Spinal cord (tissue), 10 donors: Measurements from ENCODE around the gene EPN3. TPM values are rescaled to one million over a fixed set of nuclear protein-coding genes. Genes with fewer than 3 reads are reported as not detected.

ENCODE experiments used
- DNase-seq, 6 donors: peaks; one replicate each; pipeline versions ENCODE4 v3.0.0 to v3.0.0-alpha.2; 2013 to 2015; ENCODE audit warnings: low spot score in 6 of 6, low read depth in 4 of 6
- H3K27ac ChIP-seq: one replicate; pipeline ENCODE4 v1.5.1; 2013; ENCODE audit warnings: low read depth, low read length, control low read depth
- H3K27me3 ChIP-seq: one replicate; pipeline ENCODE4 v1.6.1; 2013; ENCODE audit warnings: low read length; ENCODE audit not compliant: control insufficient read depth, insufficient read depth
- H3K36me3 ChIP-seq: one replicate; pipeline ENCODE4 v1.6.1; 2013; ENCODE audit warnings: low read length; ENCODE audit not compliant: control insufficient read depth, insufficient read depth
- H3K4me1 ChIP-seq: one replicate; pipeline ENCODE4 v1.6.1; 2013; ENCODE audit warnings: low read length; ENCODE audit not compliant: control insufficient read depth, insufficient read depth
- H3K4me3 ChIP-seq: one replicate; pipeline ENCODE4 v1.5.1; 2013; ENCODE audit warnings: low read depth, low read length, control low read depth
- H3K9me3 ChIP-seq: one replicate; pipeline ENCODE4 v1.6.1; 2013; ENCODE audit warnings: low read length; ENCODE audit not compliant: control insufficient read depth, insufficient read depth
- WGBS: methylation state at CpG from one replicate; pipeline ENCODE4 v1.1.5; 2013; ENCODE audit warnings: missing lambda C conversion rate; ENCODE audit not compliant: insufficient coverage; 5-methylcytosine and 5-hydroxymethylcytosine counted together
- polyA plus RNA-seq, 2 donors: library from polyadenylated mRNA; unstranded; fragments of 120-200 nt; gene quantifications; one replicate each; pipeline ENCODE4 v1.2.1, GENCODE V29; 2013; ENCODE audit not compliant: insufficient read length in 2 of 2
- total RNA-seq, 2 donors: library from RNA; depleted of rRNA in 1 of 2; stranded (reverse); fragments of 120-200 nt in 1 of 2; fragments of >200 nt in 1 of 2; gene quantifications; one replicate each; pipeline versions ENCODE4 v1.2.3 to v1.2.4, GENCODE V29; 2013 to 2014
- donor health status: healthy.

EPN3 gene
- total and polyA plus RNA-seq, 4 donors: 0.39 to 3.7 (median 1.5) TPM

- no peak overlapping the region for H3K4me3 ChIP-seq
- peaks cover 50% of the 10 kb centered on the region for H3K4me1 ChIP-seq
- no peak overlapping the region for H3K27ac ChIP-seq
- no peak for DNase-seq
- no peaks in the 10 kb centered on the region for H3K9me3 ChIP-seq
- 61% methylated on average over 3 of the region's 4 CpGs for WGBS
- H3K36me3 ChIP-seq: peaks cover 34% of the 10 kb centered on the region
- no peaks in the 10 kb centered on the region for H3K27me3 ChIP-seq
Observed at GRCh38 chr17:50546701-50547034, 14.1 kb downstream of the EPN3 start.

- Histone ChIP-seq H3K9me3 (no peaks in the 10 kb centered on the region), H3K27me3 (no peaks in the 10 kb centered on the region), H3K4me1 (peaks cover 50% of the 10 kb centered on the region), H3K27ac (no peak within 1 kb of the TSS), H3K36me3 (peaks cover 39% of the 10 kb centered on the region), H3K4me3 (peak within 1 kb of the TSS; percentile 37)
- WGBS: 2% methylated on average over 42 of the region's 42 CpGs
- DNase-seq: peak in 4 of 6 donors; percentile 82 to 96 (median 89)
Observed at GRCh38 chr17:50547035-50547735, 14.7 kb downstream of the EPN3 start, which contains the start of gene SPATA20. SPATA20 (plus strand) TSS chr17:50547174; CDS start chr17:50547209, 35 bp downstream.

- H3K4me3 ChIP-seq: peak overlapping the region; percentile 37
- H3K4me1 ChIP-seq: peaks cover 45% of the 10 kb centered on the region
- no peak for DNase-seq
- peaks cover 39% of the 10 kb centered on the region for H3K36me3 ChIP-seq
- H3K27me3 ChIP-seq: no peaks in the 10 kb centered on the region
- WGBS: 90% methylated on average over 2 of the region's 5 CpGs
- no peak overlapping the region for H3K27ac ChIP-seq
- H3K9me3 ChIP-seq: no peaks in the 10 kb centered on the region
Observed at GRCh38 chr17:50547736-50548083, 15.2 kb downstream of the EPN3 start.

GRCh38 chr17:50548831-50549230 is 16.3 kb downstream of the EPN3 start:
- Histone ChIP-seq H3K27me3 (no peaks in the 10 kb centered on the region), H3K4me1 (peaks cover 39% of the 10 kb centered on the region), H3K4me3 (no peak overlapping the region), H3K9me3 (no peaks in the 10 kb centered on the region), H3K36me3 (peaks cover 39% of the 10 kb centered on the region), H3K27ac (no peak overlapping the region)
- DNase-seq: no peak
- 96% methylated on average over 10 of the region's 18 CpGs for WGBS

DNA sequence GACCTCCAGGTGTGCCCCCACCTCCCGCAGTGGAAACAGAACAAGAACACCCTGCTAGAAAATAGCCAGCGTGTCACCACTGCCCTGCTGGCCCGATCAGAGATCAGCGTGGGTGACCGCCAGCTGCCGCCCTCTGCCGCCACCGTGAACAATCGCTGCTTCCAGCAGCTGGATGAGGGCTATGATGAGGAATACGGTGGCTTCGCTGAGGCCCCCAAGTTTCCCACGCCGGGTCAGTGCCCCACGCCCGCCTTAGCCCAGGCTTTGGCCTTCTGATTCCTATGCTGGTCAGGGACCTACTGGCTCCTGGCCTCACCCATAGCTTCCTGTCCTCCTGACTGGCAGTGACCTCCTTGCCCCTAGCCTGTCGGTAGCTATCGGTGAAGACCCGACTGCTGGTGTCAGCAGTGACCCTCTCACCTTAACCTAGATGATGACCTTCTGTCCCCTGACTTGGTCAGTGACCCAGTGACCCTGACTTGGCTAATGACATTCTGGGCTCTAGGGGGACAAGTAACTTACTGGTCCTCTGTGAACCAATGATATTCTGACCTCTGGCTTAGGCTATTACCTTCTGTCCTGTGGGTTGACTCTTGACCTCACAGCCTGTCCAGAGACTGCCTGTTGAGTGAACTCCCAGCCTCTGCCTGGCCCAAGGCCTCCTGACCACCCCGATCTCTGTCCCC is 16.9 kb downstream of the EPN3 start:
- 84% methylated on average over 19 of the region's 19 CpGs for WGBS
- DNase-seq: no peak
- Histone ChIP-seq H3K27me3 (no peaks in the 10 kb centered on the region), H3K9me3 (no peaks in the 10 kb centered on the region), H3K4me1 (peaks cover 42% of the 10 kb centered on the region), H3K27ac (no peak overlapping the region), H3K36me3 (peaks cover 44% of the 10 kb centered on the region), H3K4me3 (no peak overlapping the region)

GRCh38 chr17:50549969-50550368 is 17.4 kb downstream of the EPN3 start:
- Histone ChIP-seq H3K27me3 (no peaks in the 10 kb centered on the region), H3K27ac (no peak overlapping the region), H3K4me1 (peaks cover 42% of the 10 kb centered on the region), H3K36me3 (peaks cover 45% of the 10 kb centered on the region), H3K9me3 (no peaks in the 10 kb centered on the region), H3K4me3 (no peak overlapping the region)
- no peak for DNase-seq
- 92% methylated on average over 10 of the region's 11 CpGs for WGBS

- Histone ChIP-seq H3K27ac (no peak overlapping the region), H3K27me3 (no peaks in the 10 kb centered on the region), H3K4me1 (peaks cover 50% of the 10 kb centered on the region), H3K9me3 (no peaks in the 10 kb centered on the region), H3K36me3 (peaks cover 54% of the 10 kb centered on the region), H3K4me3 (no peak overlapping the region)
- peak in 2 of 6 donors; percentile 91 to 95 for DNase-seq
- WGBS: 39% methylated on average over 26 of the region's 32 CpGs
Observed at GRCh38 chr17:50550661-50551432, 18.3 kb downstream of the EPN3 start.

- Histone ChIP-seq H3K9me3 (no peaks in the 10 kb centered on the region), H3K36me3 (peaks cover 55% of the 10 kb centered on the region), H3K27ac (no peak overlapping the region), H3K4me3 (no peak overlapping the region), H3K4me1 (peaks cover 56% of the 10 kb centered on the region), H3K27me3 (no peaks in the 10 kb centered on the region)
- 92% methylated on average over 8 of the region's 8 CpGs for WGBS
- no peak for DNase-seq
Observed at GRCh38 chr17:50551433-50551815, 18.9 kb downstream of the EPN3 start.

DNA sequence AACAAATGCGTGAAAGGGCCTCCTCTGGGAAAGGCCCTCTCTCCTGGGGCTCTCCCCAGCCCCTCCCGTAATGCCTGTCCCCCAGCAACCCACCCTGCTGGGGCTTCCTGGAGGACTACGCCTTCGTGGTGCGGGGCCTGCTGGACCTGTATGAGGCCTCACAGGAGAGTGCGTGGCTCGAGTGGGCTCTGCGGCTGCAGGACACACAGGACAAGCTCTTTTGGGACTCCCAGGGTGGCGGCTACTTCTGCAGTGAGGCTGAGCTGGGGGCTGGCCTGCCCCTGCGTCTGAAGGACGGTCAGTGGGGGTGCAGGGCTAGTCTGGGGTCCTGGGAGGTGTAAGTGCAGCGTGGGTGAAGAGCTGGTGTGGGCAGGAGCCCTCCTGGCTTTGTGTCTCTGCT is 19.3 kb downstream of the EPN3 start:
- 95% methylated on average over 12 of the region's 12 CpGs for WGBS
- H3K4me1 ChIP-seq: peaks cover 57% of the 10 kb centered on the region
- peaks cover 60% of the 10 kb centered on the region for H3K36me3 ChIP-seq
- no peaks in the 10 kb centered on the region for H3K27me3 ChIP-seq
- no peak for DNase-seq
- no peak overlapping the region for H3K27ac ChIP-seq
- no peaks in the 10 kb centered on the region for H3K9me3 ChIP-seq
- H3K4me3 ChIP-seq: no peak overlapping the region
